ENCODE measurements around the gene CPVL. TPM values are rescaled to one million over a fixed set of nuclear protein-coding genes. Genes with fewer than 3 reads are reported as not detected.

Gene CPVL
- total and polyA plus RNA-seq, 2 experiments from 2014 or later, result 31.9 to 37.8 TPM

GRCh38 chr7:29167721-29168120, 21.4 kb upstream of the CPVL start:
- Mint-ChIP-seq H3K27ac (no peak overlapping the region), H3K9me3 (no peaks in the 10 kb centered on the region), H3K36me3 (ENCODE audit: low read depth) (no peaks in the 10 kb centered on the region), H3K27me3 (ENCODE audit: insufficient read depth, low read depth, poor library complexity) (peaks cover 2% of the 10 kb centered on the region), H3K4me1 (peaks cover 4% of the 10 kb centered on the region; the same call in 2 of the 3 replicates), H3K4me3 (no peak overlapping the region)
- no peaks in the 10 kb centered on the region for H3K36me3 ChIP-seq (ENCODE audit: insufficient read depth)
- H4K20me1 ChIP-seq (replicated peaks; ENCODE audit: insufficient read depth), result no peaks in the 10 kb centered on the region
- no peaks in the 10 kb centered on the region for H3K9me2 ChIP-seq (ENCODE audit: insufficient read depth)
- H2AFZ ChIP-seq, result no peak overlapping the region
- DNase-seq (ENCODE audit: low spot score) (no peak), ATAC-seq (no peak)
- no peak overlapping the region for H3K27ac ChIP-seq (ENCODE audit: low read depth)
- H3F3A ChIP-seq (replicated peaks; ENCODE audit: low read depth), result no peaks in the 10 kb centered on the region
- H3K27me3 ChIP-seq (ENCODE audit: insufficient read depth), result no peaks in the 10 kb centered on the region
- no peak overlapping the region for H3K4me2 ChIP-seq
- H3K79me2 ChIP-seq (replicated peaks; ENCODE audit: insufficient read depth), result no peaks in the 10 kb centered on the region
- no peaks in the 10 kb centered on the region for H3K4me1 ChIP-seq (ENCODE audit: insufficient read depth)
- H3K4me3 ChIP-seq, result no peak overlapping the region
- TF ChIP-seq EZH2 (IDR thresholded peaks at IDR 0.05; ENCODE audit: low read depth, unreplicated experiment), result no peak
- TF ChIP-seq NANOG (IDR thresholded peaks at IDR 0.05; ENCODE audit: borderline replicate concordance), result no peak
- no peak for TF ChIP-seq ZNF114 (CRISPR knock-in tag; IDR thresholded peaks at IDR 0.05)
- TF ChIP-seq POLR2AphosphoS5 (IDR thresholded peaks at IDR 0.05; ENCODE audit: low read depth), result no peak
- no peak for TF ChIP-seq STAT1 (IDR thresholded peaks at IDR 0.05; ENCODE audit: unreplicated experiment)
- no peak for TF ChIP-seq REST (IDR thresholded peaks at IDR 0.05; ENCODE audit: unreplicated experiment)
- no peak for TF ChIP-seq ETS1 (IDR thresholded peaks at IDR 0.05)

- H3K27me3 ChIP-seq (ENCODE audit: insufficient read depth), result no peaks in the 10 kb centered on the region
Measured at GRCh38 chr7:29163854-29164253, 17.5 kb upstream of the CPVL start.

More at GRCh38 chr7:29163854-29164253, 17.5 kb upstream of the CPVL start:
- no peaks in the 10 kb centered on the region for H4K20me1 ChIP-seq (replicated peaks; ENCODE audit: insufficient read depth)
- no peaks in the 10 kb centered on the region for H3K4me1 ChIP-seq (ENCODE audit: insufficient read depth)
- H3K27ac ChIP-seq (ENCODE audit: low read depth), result no peak overlapping the region
- H3K4me1 Mint-ChIP-seq, result peaks cover 4% of the 10 kb centered on the region; the same call in 2 of the 3 replicates
- H3K36me3 Mint-ChIP-seq (ENCODE audit: low read depth), result no peaks in the 10 kb centered on the region
- H3K27me3 Mint-ChIP-seq (ENCODE audit: insufficient read depth, low read depth, poor library complexity), result peaks cover 3% of the 10 kb centered on the region
- TF ChIP-seq JUNB (IDR thresholded peaks at IDR 0.05; ENCODE audit: unreplicated experiment), result no peak
- no peak for TF ChIP-seq CREB1 (CRISPR knock-in tag; IDR thresholded peaks at IDR 0.05; ENCODE audit: low read depth)
- no peak for TF ChIP-seq EZH2phosphoT487 (IDR thresholded peaks at IDR 0.05; ENCODE audit: unreplicated experiment)
- TF ChIP-seq STAT1 (IDR thresholded peaks at IDR 0.05; ENCODE audit: unreplicated experiment), result no peak
- TF ChIP-seq CTCF (conservative IDR thresholded peaks at IDR 0.05; ENCODE audit: low read depth in 2 of 2), result no peak
- no peaks in the 10 kb centered on the region for H3K9me2 ChIP-seq (ENCODE audit: insufficient read depth)
- no peak overlapping the region for H3K27ac Mint-ChIP-seq
- no peak overlapping the region for H3K4me2 ChIP-seq
- DNase-seq (ENCODE audit: low spot score), result no peak
- H3K4me3 ChIP-seq, result no peak overlapping the region
- no peaks in the 10 kb centered on the region for H3K36me3 ChIP-seq (ENCODE audit: insufficient read depth)
- no peak overlapping the region for H3K4me3 Mint-ChIP-seq
- no peak overlapping the region for H2AFZ ChIP-seq
- H3K9me3 Mint-ChIP-seq, result no peaks in the 10 kb centered on the region
- ATAC-seq, result no peak
- no peaks in the 10 kb centered on the region for H3K79me2 ChIP-seq (replicated peaks; ENCODE audit: insufficient read depth)
- H3F3A ChIP-seq (replicated peaks; ENCODE audit: low read depth), result no peaks in the 10 kb centered on the region
